ENCODE results near the gene PCDHGA10. TPM values are rescaled to one million over a fixed set of nuclear protein-coding genes. Genes with fewer than 3 reads are reported as not detected.
"Not testable (repeated sequence)": the region's sequence is repeated elsewhere in the genome, so short reads cannot be mapped to it uniquely, and the experiment has no call there.

Gene PCDHGA10
- total RNA-seq, 1 experiment from 2014 or later = 3.6 TPM

DNA sequence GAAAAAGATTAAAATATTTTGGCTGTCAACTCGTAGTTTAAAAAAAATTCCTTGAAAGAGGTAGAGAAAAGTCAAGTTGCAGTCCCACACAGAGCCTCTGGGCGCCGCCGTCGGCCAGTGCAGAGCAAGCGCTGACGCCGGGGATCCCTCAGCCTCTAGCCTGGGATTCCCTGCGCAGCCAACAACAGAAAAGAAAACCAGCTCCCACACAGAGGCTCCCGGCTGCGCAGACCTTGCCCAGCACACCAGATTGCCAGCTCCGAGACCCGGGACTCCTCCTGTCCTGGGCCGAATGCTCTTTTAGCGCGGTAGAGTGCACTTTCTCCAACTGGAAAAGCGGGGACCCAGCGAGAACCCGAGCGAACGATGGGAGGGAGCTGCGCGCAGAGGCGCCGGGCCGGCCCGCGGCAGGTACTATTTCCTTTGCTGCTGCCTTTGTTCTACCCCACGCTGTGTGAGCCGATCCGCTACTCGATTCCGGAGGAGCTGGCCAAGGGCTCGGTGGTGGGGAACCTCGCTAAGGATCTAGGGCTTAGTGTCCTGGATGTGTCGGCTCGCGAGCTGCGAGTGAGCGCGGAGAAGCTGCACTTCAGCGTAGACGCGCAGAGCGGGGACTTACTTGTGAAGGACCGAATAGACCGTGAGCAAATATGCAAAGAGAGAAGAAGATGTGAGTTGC, 4.8 kb downstream of the PCDHGA10 start, which contains the start of gene PCDHGB7:
TSS of gene PCDHGB7 (plus strand) at position 184 of the 679 bp plus-strand sequence. CDS start at position 367, 183 bp downstream.
- H3K27me3 ChIP-seq (replicated peaks; ENCODE audit: insufficient read depth, low read depth, low read length, poor library complexity); H3K4me3 ChIP-seq (ENCODE audit: low read depth, low read length, poor library complexity, severe bottlenecking); H3K4me1 ChIP-seq (ENCODE audit: insufficient read depth, low read length, poor library complexity, severe bottlenecking); POLR2A ChIA-PET (ENCODE audit: low non-redundant PET); intact Hi-C loops (cut with micrococcal nuclease; ENCODE audit: unreplicated experiment); H3K27ac ChIP-seq (ENCODE audit: low read depth, low read length, poor library complexity, severe bottlenecking); BruUV-seq (replicated peaks): not testable (repeated sequence)
- peak; percentile 24 for DNase-seq (ENCODE audit: low spot score)
- TF ChIP-seq CTCF (conservative IDR thresholded peaks at IDR 0.05; ENCODE audit: low read depth, low read length) = 0 out of 2 replicates have a peak, but pooled peaks have one; percentile 37
- CTCF ChIA-PET = interaction anchor here (1.1 kb wide), 1 partner anchor 143 kb away, joined by 8 read pairs; no protein-coding TSS in a partner anchor
- peaks cover 12% of the 10 kb centered on the region for H3K36me3 ChIP-seq (ENCODE audit: insufficient read depth, low read length, poor library complexity, severe bottlenecking)
- peaks cover 87% of the 10 kb centered on the region for H3K9me3 ChIP-seq (ENCODE audit: low read depth, low read length, poor library complexity, severe bottlenecking)

DNA sequence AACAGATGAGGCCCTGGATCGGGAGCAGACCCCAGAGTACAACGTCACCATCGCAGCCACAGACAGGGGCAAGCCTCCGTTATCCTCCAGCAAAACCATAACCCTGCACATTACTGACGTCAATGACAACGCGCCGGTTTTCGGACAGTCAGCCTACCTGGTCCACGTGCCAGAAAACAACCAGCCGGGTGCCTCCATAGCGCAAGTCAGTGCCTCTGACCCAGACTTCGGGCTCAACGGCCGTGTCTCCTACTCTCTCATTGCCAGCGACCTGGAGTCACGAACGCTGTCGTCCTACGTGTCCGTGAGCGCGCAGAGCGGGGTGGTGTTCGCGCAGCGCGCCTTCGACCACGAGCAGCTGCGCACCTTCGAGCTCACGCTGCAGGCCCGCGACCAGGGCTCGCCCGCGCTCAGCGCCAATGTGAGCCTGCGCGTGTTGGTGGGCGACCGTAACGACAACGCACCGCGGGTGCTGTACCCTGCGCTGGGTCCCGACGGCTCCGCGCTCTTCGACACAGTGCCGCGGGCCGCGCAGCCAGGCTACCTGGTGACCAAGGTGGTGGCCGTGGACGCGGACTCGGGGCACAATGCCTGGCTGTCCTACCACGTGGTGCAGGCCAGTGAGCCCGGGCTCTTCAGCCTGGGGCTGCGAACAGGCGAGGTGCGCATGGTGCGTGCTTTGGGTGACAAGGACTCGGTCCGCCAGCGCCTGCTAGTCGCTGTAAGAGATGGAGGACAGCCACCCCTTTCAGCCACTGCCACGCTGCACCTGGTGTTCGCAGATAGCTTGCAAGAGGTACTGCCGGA, 6.5 kb downstream of the PCDHGA10 start:
- CTCF ChIA-PET = interaction anchor here (3.1 kb wide), 1 partner anchor 145 kb away, joined by 15 read pairs; no protein-coding TSS in a partner anchor
- no peak for DNase-seq (ENCODE audit: low spot score)
- H3K4me3 ChIP-seq (ENCODE audit: low read depth, low read length, poor library complexity, severe bottlenecking) = no peak overlapping the region
- no TSS peak for BruUV-seq (replicated peaks)
- POLR2A ChIA-PET (ENCODE audit: low non-redundant PET) = no interaction called here
- H3K9me3 ChIP-seq (ENCODE audit: low read depth, low read length, poor library complexity, severe bottlenecking) = peaks cover 87% of the 10 kb centered on the region
- intact Hi-C loops (cut with micrococcal nuclease; ENCODE audit: unreplicated experiment) = no loop called here
- no peaks in the 10 kb centered on the region for H3K36me3 ChIP-seq (ENCODE audit: insufficient read depth, low read length, poor library complexity, severe bottlenecking)
- H3K27me3 ChIP-seq (replicated peaks; ENCODE audit: insufficient read depth, low read depth, low read length, poor library complexity) = no peaks in the 10 kb centered on the region
- no peaks in the 10 kb centered on the region for H3K4me1 ChIP-seq (ENCODE audit: insufficient read depth, low read length, poor library complexity, severe bottlenecking)
- TF ChIP-seq CTCF (conservative IDR thresholded peaks at IDR 0.05; ENCODE audit: low read depth, low read length) (no peak), EZH2 (IDR thresholded peaks at IDR 0.05; ENCODE audit: borderline replicate concordance, low read depth, low read length, poor library complexity, severe bottlenecking) (no peak)
- no peak overlapping the region for H3K27ac ChIP-seq (ENCODE audit: low read depth, low read length, poor library complexity, severe bottlenecking)

DNA sequence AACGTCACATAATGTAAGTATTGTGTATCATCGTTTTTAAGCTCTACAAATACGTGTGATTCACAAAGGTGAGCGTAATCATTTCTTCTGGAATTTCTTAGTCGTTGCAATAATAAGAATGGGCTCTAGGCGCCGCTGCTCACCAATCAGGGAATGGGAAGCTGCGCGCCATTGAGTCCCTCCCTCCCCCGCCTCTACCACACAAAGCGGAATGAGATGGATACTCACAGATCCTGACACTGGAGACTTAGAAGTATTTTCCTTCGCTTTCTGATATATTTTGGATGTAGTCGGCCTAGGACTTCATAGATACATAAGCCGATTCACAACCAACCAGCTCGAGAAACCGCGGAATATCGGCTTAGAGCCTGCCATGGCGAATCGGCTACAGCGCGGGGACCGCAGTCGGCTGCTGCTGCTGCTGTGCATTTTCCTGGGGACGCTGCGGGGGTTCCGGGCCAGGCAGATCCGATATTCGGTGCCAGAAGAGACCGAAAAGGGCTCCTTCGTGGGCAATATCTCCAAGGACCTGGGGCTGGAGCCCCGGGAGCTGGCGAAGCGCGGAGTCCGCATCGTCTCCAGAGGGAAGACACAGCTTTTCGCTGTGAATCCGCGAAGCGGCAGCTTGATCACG, 8.2 kb downstream of the PCDHGA10 start, which contains the start of gene PCDHGA11:
TSS of gene PCDHGA11 (plus strand) at position 197 of the 634 bp plus-strand sequence. CDS start at position 374, 177 bp downstream.
- TF ChIP-seq CTCF (conservative IDR thresholded peaks at IDR 0.05; ENCODE audit: low read depth, low read length) = peak; percentile 69
- TF ChIP-seq EZH2 (IDR thresholded peaks at IDR 0.05; ENCODE audit: borderline replicate concordance, low read depth, low read length, poor library complexity, severe bottlenecking) = no peak
- POLR2A ChIA-PET (ENCODE audit: low non-redundant PET) = no interaction called here

More for the DNA sequence above, 8.2 kb downstream of the PCDHGA10 start, which contains the start of gene PCDHGA11:
- peak; percentile 85 for DNase-seq (ENCODE audit: low spot score)
- Histone ChIP-seq H3K4me3 (ENCODE audit: low read depth, low read length, poor library complexity, severe bottlenecking) (peak within 1 kb of the TSS; percentile 53), H3K36me3 (ENCODE audit: insufficient read depth, low read length, poor library complexity, severe bottlenecking) (peaks cover 10% of the 10 kb centered on the region), H3K27me3 (replicated peaks; ENCODE audit: insufficient read depth, low read depth, low read length, poor library complexity) (no peaks in the 10 kb centered on the region), H3K4me1 (ENCODE audit: insufficient read depth, low read length, poor library complexity, severe bottlenecking) (no peaks in the 10 kb centered on the region), H3K27ac (ENCODE audit: low read depth, low read length, poor library complexity, severe bottlenecking) (peak within 1 kb of the TSS; percentile 77), H3K9me3 (ENCODE audit: low read depth, low read length, poor library complexity, severe bottlenecking) (peaks cover 95% of the 10 kb centered on the region)
- BruUV-seq (replicated peaks) = TSS peak; percentile 67
- intact Hi-C loops (cut with micrococcal nuclease; ENCODE audit: unreplicated experiment) = loop anchor here (1.0 kb wide), 2 partner anchors 103 to 136 kb away; no protein-coding TSS in a partner anchor
- CTCF ChIA-PET = interaction anchor here (0.6 to 3.1 kb wide), 10 partner anchors 9 to 146 kb away, joined by 3 to 15 read pairs (median 5); partner anchors contain the start of genes PCDHGA12 and PCDHGB3
